ENCODE results near the gene WASF1. TPM values are rescaled to one million over a fixed set of nuclear protein-coding genes. Genes with fewer than 3 reads are reported as not detected.
A peak's percentile ranks its signal among the peaks of the same experiment; 100 is the strongest.
"Not testable (repeated sequence)": the region's sequence is repeated elsewhere in the genome, so short reads cannot be mapped to it uniquely, and the experiment has no call there.

Gene WASF1
- total RNA-seq, 1 donor from 2014 or later, result 6.0 TPM

GRCh38 chr6:110173506-110174132 is 5.9 kb downstream of the WASF1 start:
- no peak for ATAC-seq

- ATAC-seq, result no peak
Observed at GRCh38 chr6:110170081-110170480, 9.4 kb downstream of the WASF1 start.

DNA sequence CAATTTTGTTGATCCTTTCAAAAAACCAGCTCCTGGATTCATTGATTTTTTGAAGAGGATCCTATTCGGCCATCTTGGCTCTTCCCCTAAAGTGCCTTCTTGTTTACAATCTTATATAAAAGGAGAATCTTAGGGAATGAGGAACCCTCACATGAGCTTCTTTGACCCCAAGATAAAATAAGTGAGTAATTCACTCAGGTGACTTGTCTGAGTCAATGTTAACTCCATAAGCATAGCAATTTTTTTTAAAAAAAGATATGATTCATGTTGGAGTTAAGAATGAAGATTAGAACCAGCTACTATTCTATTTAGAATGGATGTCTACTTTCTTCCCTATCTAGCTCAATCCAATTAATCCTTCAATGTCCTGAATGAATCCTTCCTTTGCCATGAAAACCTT is 21.0 kb downstream of the WASF1 start:
- ATAC-seq, result no peak

DNA sequence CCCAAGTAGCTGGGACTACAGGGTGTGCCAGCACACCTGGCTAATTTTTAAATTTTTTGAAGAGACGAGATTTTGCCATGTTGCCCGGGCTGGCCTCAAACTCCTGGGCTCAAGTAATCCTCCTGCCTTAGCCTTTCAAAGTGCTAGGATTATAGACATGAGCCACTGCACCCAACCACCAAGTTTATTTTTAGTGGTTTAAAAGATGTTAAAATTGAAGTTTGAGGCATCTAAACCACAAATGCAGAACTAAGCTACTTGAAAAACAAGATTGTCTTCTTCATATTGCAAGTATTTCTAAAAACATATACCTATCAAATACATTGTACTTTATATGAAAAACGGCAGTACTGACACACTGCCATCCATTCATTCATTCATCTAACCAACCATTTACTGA is 31.6 kb downstream of the WASF1 start:
- no peak for ATAC-seq

- ATAC-seq, result peak; percentile 94
Observed at GRCh38 chr6:110140650-110141049, 38.8 kb downstream of the WASF1 start.

DNA sequence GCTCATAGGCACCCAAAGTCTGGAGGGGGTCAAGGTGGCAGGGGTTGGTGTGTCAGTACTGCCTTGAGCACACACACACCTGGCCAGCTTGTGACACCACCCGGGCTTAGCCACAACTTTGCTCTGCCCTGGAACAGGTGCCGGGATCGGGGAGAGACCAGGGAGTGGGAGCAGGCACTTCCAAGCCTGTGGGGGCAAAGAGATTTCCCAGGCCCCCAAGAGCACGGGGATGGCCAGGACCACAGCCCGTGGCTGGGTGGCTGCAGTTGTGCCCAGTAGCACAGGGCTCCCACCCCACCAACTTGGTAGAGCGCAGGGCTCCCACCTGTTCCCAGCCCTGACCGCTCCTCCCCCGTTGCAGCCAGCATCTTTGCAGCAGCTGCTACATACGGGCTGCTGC is 40.4 kb downstream of the WASF1 start:
- no peak for ATAC-seq

GRCh38 chr6:110137924-110138887 is 41.3 kb downstream of the WASF1 start:
- no peak for ATAC-seq

DNA sequence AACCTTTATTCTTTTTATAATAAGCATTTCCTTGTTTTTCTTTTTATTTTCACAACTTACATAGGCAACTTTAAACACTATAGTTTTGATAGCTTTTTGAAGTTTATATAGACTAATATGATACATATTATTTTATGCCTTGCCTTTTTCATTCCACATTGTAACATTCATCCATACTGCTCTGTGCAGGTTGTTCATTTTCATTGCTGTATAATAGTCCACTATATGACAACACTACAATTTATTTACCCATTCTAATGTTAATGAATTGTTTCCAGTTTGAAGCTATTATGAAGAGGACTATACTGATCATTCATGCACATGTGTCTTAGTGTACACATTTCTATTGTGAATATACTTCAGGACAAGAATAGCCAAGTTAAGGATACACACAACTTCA is 49.1 kb downstream of the WASF1 start:
- ATAC-seq, result no peak

DNA sequence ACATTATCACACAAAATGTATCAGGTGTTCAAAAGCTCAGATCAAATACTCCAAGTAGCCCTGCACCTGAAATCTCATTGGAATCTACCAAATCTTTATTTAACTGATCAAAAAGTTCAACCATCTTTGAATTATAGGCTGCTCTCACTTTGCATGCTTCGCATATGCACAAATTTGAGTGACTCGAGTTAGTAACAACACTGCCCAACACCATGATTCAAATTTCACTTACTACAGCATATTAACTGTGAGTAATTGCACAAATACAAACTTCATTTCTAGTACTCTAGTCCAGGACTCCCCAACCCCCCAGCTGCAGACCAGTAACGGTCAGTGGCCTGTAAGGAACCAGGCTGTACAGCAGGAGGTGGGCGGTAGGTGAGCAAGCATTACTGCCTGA is 51.1 kb downstream of the WASF1 start:
- ATAC-seq, result no peak

DNA sequence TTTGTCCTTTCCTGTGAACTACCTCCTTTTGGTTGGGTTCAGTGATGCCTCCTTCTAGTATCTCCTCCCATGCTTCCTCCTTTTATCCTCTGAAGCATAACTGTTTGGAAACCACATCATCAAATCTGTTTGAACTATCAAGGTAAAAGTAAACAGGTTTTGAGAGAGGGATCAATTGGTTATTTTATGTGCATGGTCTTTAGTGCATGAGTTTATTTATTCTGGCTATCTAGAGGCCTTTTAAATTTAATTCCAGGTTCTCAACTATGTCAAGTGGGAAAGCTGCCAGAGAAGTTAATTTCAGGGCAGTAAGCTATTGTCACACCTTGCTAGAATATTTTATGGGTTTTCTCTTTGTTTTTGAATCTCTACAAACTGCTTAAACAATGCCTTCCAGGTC is 54.1 kb downstream of the WASF1 start:
- no peak for ATAC-seq

DNA sequence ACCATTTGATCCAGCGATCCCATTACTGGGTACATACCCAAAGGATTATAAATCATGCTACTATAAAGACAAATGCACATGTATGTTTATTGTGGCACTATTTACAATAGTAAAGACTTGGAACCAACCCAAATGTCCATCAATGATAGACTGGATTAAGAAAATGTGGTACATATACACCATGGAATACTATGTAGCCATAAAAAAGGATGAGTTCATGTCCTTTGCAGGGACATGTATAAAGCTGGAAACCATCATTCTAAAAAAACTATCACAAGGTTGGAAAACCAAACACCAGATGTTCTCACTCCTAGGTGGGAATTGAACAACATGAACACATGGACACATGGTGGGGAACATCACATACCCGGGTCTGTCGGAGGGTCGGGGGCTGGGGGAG is 57.8 kb downstream of the WASF1 start:
- ATAC-seq, result not testable (repeated sequence)

DNA sequence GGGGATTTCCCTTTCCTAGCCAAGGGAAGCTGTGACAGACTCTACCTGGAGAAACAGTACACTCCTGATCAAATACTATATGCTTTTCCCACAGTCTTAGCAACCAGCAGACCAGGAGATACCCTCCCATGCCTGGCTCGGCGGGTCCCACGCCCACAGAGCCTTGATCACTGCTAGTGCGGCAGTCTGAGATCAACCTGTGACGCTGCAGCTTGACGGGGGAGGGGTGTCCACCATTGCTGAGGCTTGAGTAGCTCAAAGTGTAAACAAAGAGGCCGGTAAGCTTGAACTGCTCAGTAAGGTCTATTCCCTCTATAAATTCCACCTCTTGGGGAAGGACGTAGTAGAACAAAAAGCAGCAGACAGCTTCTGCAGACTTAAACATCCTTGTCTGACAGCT is 63.2 kb downstream of the WASF1 start:
- ATAC-seq, result no peak

- ATAC-seq, result no peak
Observed at GRCh38 chr6:110114004-110114403, 65.5 kb downstream of the WASF1 start.

GRCh38 chr6:110105296-110105695 is 74.2 kb downstream of the WASF1 start:
- no peak for ATAC-seq

DNA sequence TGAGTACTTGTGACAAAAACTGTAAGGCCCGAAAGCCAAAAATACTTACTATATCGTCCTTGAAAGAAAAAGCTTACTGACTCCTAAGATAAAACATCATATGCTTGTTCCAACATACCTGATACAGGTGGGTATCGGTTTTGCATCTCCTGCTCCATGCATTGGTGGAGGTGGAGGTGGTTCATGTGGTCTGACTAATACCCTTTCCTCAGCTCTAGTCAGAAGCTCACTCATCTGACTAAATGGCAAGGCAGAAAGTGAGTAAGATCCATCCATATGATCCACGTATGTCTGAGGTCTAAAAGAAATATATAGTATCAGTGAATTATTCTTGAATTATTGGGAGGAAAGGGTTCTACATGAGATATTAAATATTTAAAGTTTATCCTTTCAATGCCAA is 76.2 kb downstream of the WASF1 start:
- ATAC-seq, result no peak

DNA sequence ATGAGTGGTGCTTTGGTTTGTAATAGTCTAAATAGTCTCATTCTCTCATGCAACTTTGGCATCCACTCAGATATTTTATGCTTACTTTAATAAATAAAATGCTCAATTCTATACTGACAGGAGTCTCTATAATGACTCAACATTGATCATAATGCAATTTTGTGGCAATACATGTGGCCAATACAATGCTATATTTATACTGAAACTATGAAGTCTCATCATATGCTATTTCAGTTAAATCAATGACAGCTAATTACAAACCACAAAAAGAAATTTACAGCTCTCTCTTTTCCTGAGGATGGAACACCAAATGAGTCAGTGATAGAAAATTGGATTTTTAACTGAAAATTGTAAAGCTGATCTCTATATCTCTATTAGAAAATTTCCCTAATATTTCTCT is 77.1 kb downstream of the WASF1 start:
- ATAC-seq, result no peak

- ATAC-seq, result no peak
Observed at GRCh38 chr6:110101885-110102284, 77.6 kb downstream of the WASF1 start.

DNA sequence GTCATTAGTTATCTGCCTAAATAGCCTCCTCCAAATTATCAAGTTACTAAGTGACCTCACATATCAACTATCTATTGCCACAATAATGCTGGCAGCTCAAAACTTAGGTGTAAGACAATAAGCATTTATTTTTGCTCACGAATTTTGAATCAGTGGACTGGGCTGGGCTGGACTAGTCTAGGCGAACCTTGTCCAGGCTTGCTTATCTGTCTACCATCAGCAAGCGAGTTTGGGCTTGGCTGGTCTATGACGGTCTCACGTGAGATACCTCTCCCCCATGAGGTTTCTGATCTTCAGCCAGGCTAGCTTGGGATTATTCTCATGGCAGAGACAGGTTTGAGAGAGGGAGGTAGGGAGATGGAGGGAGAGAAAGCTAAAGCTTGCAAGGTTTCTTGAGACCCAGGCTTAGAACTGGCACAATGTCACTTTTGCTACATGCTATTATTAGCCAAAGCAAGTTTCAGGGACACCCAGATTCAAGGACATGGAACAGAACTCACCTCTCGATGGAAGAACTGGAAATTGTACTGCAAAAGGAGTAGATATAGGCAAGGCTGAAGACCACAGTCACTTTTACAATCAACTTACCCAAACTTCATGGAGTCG is 80.9 kb downstream of the WASF1 start:
- peak; percentile 87 for ATAC-seq

DNA sequence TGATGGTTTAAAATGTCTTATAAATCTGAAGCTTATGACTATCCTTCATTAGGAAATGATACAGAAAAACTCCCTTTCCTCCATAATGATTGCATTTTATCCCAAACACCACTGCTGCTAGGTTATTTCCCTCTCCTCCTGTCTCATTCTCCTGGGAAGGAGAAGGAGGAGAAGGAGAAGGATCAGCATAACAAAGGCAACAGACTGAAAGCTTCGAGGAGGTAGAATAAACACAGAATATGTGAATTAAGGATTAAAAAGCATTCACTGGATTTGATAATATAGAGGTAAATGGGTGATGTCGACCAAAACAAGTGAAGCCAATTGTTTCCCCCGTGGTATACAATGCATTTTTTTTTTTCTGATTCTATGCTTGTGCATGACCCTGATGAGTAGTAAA is 82.0 kb downstream of the WASF1 start:
- no peak for ATAC-seq

DNA sequence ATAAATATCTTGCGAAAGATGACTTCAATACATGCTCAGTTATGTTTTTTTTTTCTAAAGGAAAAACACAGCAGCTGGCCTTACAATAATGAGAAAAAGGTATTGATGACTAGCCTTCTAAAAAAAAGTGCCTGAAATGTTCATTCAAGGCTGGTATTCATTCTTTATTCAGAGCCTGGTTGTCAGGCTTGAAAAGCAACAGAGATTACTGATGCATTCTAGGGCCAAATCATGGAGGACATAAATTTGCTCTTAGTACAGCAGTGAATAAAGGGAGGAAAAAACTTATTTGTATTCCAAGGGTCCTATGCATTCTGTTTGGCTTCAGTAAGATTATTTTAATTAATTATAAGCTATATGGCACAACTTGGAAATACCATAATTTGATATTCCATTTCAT is 83.5 kb downstream of the WASF1 start:
- ATAC-seq, result no peak

- no peak for ATAC-seq
Observed at GRCh38 chr6:110095101-110095500, 84.4 kb downstream of the WASF1 start.

- no peak for ATAC-seq
Observed at GRCh38 chr6:110093981-110094380, 85.5 kb downstream of the WASF1 start.

DNA sequence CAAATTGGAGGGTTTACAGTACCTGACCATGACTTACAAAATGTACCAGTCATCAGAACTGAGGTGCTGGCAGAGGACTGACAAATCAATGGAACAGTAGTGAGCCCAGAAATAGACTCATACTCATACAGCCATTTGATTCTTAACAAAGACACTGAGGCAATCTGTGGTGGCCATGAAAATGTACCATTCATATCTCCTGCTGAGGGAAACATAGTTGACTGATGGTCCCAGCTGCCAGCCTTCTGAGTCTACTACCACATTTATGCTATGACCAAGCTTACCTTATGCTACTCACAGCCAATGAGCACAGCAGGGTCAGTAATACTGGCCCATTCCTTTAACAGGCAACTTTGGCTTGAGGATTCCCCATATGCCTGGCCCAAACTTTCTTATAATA is 88.6 kb downstream of the WASF1 start:
- no peak for ATAC-seq

GRCh38 chr6:110089323-110089722 is 90.1 kb downstream of the WASF1 start:
- no peak for ATAC-seq
